Measurements from ENCODE around the gene CKS1B.
A peak's percentile ranks its signal among the peaks of the same experiment; 100 is the strongest.

Gene CKS1B

GRCh38 chr1:154945962-154946850, 28.3 kb upstream of the CKS1B start:
- DNase-seq (ENCODE audit: low spot score) = no peak

- DNase-seq (ENCODE audit: low spot score) = no peak
These were observed 26.4 kb upstream of the CKS1B start for GRCh38 chr1:154948079-154948478.

GRCh38 chr1:154951901-154952657, 22.4 kb upstream of the CKS1B start:
- DNase-seq (ENCODE audit: low spot score) = no peak

- DNase-seq (ENCODE audit: low spot score) = no peak
These were observed 21.8 kb upstream of the CKS1B start for GRCh38 chr1:154952664-154953063.

GRCh38 chr1:154953611-154954038, 20.9 kb upstream of the CKS1B start:
- DNase-seq (ENCODE audit: low spot score) = no peak

- no peak for DNase-seq (ENCODE audit: low spot score)
These were observed 19.9 kb upstream of the CKS1B start for GRCh38 chr1:154954541-154954940.

GRCh38 chr1:154955039-154955717, 19.3 kb upstream of the CKS1B start:
- peak; percentile 81 for DNase-seq (ENCODE audit: low spot score)

GRCh38 chr1:154955718-154956543, 18.6 kb upstream of the CKS1B start, which contains the start of gene PBXIP1:
Gene PBXIP1, minus strand, starts transcription at chr1:154956099. Its CDS starts 2,378 bp downstream, at chr1:154953721.
- DNase-seq (ENCODE audit: low spot score) = peak; percentile 94

GRCh38 chr1:154956544-154956941, 17.9 kb upstream of the CKS1B start:
- no peak for DNase-seq (ENCODE audit: low spot score)

- no peak for DNase-seq (ENCODE audit: low spot score)
These were observed 17.3 kb upstream of the CKS1B start for GRCh38 chr1:154957091-154957657.

GRCh38 chr1:154958036-154958435, 16.4 kb upstream of the CKS1B start:
- no peak for DNase-seq (ENCODE audit: low spot score)

- DNase-seq (ENCODE audit: low spot score) = no peak
These were observed 15.6 kb upstream of the CKS1B start for GRCh38 chr1:154958681-154959425.

GRCh38 chr1:154959426-154959780, 15.1 kb upstream of the CKS1B start:
- DNase-seq (ENCODE audit: low spot score) = no peak

GRCh38 chr1:154960446-154961136, 13.9 kb upstream of the CKS1B start:
- no peak for DNase-seq (ENCODE audit: low spot score)

- DNase-seq (ENCODE audit: low spot score) = peak; percentile 86
These were observed 13.0 kb upstream of the CKS1B start, which contains the start of gene PYGO2 for GRCh38 chr1:154961207-154962155. Gene PYGO2, minus strand, starts transcription at chr1:154961782. Its CDS starts 206 bp downstream, at chr1:154961576.

- DNase-seq (ENCODE audit: low spot score) = no peak
These were observed 12.2 kb upstream of the CKS1B start for GRCh38 chr1:154962156-154962749.

- DNase-seq (ENCODE audit: low spot score) = no peak
These were observed 11.6 kb upstream of the CKS1B start for GRCh38 chr1:154962795-154963330.

- DNase-seq (ENCODE audit: low spot score) = no peak
These were observed 10.8 kb upstream of the CKS1B start for GRCh38 chr1:154963643-154964042.
